ENCODE measurements around the gene MACROD2.

The MACROD2 gene

DNA sequence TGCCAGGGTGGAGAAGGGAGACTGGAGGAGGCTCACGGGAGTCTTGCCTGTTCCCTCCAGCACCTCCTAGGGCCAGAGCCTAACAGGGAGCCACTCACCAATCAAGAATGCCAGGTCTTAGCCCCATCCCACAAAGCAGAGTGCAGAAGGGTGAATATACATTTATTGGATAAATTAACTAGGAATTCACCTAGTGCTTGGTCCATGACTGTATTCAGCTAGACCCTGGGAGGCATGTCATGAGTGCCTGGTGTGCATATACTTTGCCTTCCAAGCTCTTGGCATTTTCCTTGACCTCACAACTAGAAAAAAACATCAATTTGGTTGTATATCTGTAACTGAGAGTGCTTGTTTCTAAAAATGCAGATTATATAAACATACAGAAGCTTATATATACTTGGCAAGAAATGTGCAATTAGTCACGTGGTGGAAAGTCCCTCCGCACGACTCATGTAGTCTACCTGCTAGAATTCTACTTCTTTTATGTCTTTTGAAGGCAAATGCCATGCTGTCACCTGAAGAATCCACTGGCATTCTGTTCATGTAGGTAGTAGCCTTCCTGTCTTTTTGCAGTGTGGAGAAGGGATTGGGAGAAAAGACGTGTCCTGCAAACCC is 1586.9 kb downstream of the MACROD2 start:
- DNase-seq (ENCODE audit: low spot score) = no peak

- DNase-seq (ENCODE audit: low spot score) = no peak
These were observed 1589.2 kb downstream of the MACROD2 start for GRCh38 chr20:15584507-15584906.

DNA sequence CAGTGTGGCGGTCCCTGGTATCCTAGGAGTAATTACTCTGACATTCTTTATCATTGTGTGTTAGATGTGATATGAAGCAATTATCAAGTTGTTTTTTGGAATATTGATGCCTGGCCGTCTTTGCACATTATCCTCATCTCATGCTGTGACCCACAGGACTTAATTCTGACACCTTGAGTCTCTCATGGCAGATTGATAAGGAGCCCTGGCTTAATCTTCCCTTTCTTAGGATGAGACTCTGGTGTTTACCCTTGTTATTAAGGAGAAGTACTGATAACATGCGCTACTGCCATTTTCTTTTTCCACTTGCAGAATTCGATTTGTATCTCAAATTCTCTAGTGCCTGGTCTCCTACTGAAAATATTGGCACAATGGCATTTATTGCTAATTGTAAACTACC is 1597.8 kb downstream of the MACROD2 start:
- DNase-seq (ENCODE audit: low spot score) = no peak

- DNase-seq (ENCODE audit: low spot score) = no peak
These were observed 1598.9 kb downstream of the MACROD2 start for GRCh38 chr20:15594158-15594695.

- no peak for DNase-seq (ENCODE audit: low spot score)
These were observed 1601.0 kb downstream of the MACROD2 start for GRCh38 chr20:15596220-15596890.

DNA sequence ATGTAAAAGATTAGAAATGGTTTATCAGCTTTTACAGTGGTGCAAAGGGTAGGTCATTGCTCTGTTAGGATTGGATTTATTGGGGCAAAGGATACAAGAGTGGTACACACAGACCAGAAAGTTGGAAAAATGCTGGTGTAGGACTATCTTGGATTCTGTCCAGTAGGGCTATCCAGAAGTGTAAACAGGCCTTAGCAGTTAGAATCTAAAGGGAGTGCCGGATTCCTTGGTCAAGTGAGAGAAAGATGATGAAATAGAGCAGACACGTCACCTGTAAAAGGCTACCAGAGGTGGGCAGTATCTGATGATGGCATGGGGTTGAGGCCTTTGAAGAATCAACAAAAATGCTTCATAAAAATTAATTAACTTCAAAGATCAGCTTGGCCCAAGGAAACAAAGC is 1602.0 kb downstream of the MACROD2 start:
- no peak for DNase-seq (ENCODE audit: low spot score)

- no peak for DNase-seq (ENCODE audit: low spot score)
These were observed 1604.6 kb downstream of the MACROD2 start for GRCh38 chr20:15599961-15600360.

GRCh38 chr20:15600565-15600964 is 1605.2 kb downstream of the MACROD2 start:
- DNase-seq (ENCODE audit: low spot score) = no peak

GRCh38 chr20:15603506-15603905 is 1608.2 kb downstream of the MACROD2 start:
- no peak for DNase-seq (ENCODE audit: low spot score)

- no peak for DNase-seq (ENCODE audit: low spot score)
These were observed 1608.9 kb downstream of the MACROD2 start for GRCh38 chr20:15603978-15604805.

DNA sequence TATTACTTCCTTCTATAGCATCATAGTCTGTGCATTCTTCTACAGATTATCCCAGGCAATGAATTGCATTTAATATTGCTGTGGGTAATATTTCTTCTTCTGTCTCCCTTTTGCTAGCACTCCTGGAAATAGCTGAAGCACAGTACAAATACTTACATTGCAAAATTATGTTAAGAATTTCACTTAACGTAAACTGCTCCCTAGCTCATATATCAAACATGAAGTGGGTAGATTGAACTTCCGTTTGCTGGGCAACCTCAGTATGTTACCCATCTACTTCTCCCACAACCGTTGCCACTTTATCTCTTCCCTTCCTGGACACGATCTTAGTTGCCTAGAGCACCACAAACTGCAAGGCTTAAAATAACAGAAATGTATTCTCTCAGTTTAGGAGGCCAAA is 1614.6 kb downstream of the MACROD2 start:
- DNase-seq (ENCODE audit: low spot score) = no peak

DNA sequence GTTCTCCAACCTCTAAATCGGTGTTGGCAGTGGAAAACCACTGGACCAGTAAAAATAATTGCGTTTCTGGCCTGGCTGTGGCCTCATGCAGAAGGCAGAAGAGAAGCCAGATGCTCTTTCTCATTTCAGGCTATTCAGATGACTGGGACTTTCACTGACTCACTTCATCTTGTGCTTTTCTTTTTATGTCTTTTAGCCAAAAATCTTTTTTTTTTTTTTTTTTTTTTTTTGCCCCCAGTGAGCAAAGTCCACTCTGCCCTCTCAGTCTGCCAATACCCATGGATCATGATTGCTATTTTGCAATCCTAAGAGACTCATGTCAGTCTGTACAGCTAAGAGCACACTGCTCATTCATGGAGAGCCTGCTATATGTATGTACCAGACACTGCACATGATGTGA is 1615.5 kb downstream of the MACROD2 start:
- DNase-seq (ENCODE audit: low spot score) = no peak

GRCh38 chr20:15611541-15611940 is 1616.2 kb downstream of the MACROD2 start:
- DNase-seq (ENCODE audit: low spot score) = no peak

- no peak for DNase-seq (ENCODE audit: low spot score)
These were observed 1616.9 kb downstream of the MACROD2 start for GRCh38 chr20:15612198-15612597.

DNA sequence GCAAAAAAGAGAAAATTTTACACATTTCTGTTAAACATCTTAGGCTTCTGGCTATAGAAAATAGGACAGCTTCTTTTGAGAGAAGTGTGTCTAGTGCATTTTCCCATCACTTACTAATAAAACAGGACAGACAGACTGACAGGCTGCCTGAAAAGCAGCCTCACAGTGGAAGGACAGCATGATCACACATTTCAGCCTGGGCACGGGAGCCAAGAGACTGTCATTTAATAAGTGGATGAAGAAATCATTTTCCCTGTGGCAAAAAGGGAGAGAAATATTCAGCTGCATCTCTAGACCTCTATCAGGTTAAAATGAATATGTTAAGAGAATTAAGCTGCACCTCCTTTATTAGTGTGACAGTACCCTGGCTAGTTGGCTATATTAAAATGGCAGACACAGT is 1617.5 kb downstream of the MACROD2 start:
- DNase-seq (ENCODE audit: low spot score) = no peak

GRCh38 chr20:15613530-15613929 is 1618.2 kb downstream of the MACROD2 start:
- no peak for DNase-seq (ENCODE audit: low spot score)

DNA sequence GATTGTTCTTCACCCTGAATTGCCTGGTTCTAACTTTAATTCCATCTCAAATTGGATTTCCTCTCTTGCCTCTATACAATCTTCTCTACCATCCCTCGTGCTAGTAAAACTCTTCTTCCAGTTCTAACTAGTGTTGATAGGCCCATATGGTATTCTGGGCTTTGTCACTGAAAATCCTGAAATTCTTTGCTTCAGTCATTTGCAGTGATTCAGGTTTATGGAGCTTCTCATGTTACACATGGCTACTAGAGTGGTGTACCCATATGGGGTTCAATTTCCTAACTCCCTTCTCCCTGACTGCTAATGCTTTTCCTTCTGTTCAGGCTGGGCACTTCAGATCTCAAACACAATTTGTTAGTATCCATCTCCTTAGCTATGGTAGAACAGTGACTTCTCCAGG is 1621.3 kb downstream of the MACROD2 start:
- DNase-seq (ENCODE audit: low spot score) = no peak

DNA sequence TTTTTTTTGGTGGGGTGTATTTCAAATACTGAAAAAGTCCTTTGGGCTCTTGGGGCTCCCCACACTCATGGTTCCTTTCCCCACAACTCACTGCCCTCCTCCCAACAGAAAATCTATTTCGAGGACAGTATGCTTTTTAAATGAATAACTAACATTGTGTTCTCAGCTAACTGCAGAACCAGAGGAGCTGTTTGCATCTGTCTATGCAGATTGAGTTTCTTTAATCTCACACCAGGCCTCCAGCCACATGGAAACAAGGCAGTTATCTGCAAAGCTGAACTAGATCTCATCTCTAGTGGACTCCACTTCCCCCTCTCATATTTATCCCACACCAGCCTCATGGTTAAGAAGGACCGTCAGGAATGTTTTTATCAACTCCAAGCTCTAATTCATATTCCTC is 1622.8 kb downstream of the MACROD2 start:
- no peak for DNase-seq (ENCODE audit: low spot score)

GRCh38 chr20:15618912-15619311 is 1623.6 kb downstream of the MACROD2 start:
- no peak for DNase-seq (ENCODE audit: low spot score)

- DNase-seq (ENCODE audit: low spot score) = no peak
These were observed 1624.0 kb downstream of the MACROD2 start for GRCh38 chr20:15619341-15619740.

DNA sequence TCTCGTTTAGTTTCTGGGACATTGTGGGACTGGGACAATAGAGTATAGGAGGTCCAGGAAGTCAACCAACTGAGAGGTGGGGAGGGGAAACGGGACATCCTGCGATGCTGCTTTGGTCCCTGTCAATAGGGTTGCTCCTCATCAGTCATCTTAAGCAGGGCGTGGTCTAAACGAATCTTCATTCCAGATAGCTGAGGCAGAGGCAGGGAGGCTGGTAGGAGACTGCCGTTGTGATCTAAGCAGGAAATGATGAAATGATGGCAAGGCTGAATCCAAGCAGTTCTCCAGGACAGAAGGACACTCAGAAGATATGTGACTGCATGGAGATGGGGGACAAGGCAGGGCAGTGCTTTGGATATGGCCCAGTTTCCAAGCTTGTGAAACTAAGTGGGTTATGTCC is 1624.5 kb downstream of the MACROD2 start:
- no peak for DNase-seq (ENCODE audit: low spot score)

- no peak for DNase-seq (ENCODE audit: low spot score)
These were observed 1627.1 kb downstream of the MACROD2 start for GRCh38 chr20:15622368-15622767.

- DNase-seq (ENCODE audit: low spot score) = no peak
These were observed 1627.9 kb downstream of the MACROD2 start for GRCh38 chr20:15623215-15623614.
